K562 (cell line): ENCODE results near the gene HNRNPU. TPM values are rescaled to one million over a fixed set of nuclear protein-coding genes. Genes with fewer than 3 reads are reported as not detected.

Experiments used
- EWSR1 ChIP-seq: fragments of 450-650 bp; IDR thresholded peaks from 2 replicates; pipeline ENCODE4 v1.6.1; 2018; ENCODE audit warnings: borderline replicate concordance, mild to moderate bottlenecking, low read depth, moderate library complexity; ENCODE audit not compliant: partially characterized antibody
- IFI16 ChIP-seq: fragments of 250-450 bp; sonication (Bioruptor Pico); IDR thresholded peaks from 2 replicates; pipeline ENCODE4 v2.1.2; 2022; ENCODE audit warnings: mild to moderate bottlenecking, inconsistent platforms
- POLR2B ChIP-seq: fragments of 450-650 bp; IDR thresholded peaks from 2 replicates; pipeline ENCODE4 v1.6.1; 2018; ENCODE audit warnings: low read depth; ENCODE audit not compliant: partially characterized antibody
- SAFB2 ChIP-seq: fragments of 200-400 bp; formaldehyde crosslinking; IDR thresholded peaks from 2 replicates; pipeline ENCODE4 v1.6.1; 2018; ENCODE audit warnings: borderline replicate concordance, low read length, low read depth, moderate library complexity; ENCODE audit not compliant: severe bottlenecking
- SUPT5H ChIP-seq: fragments of 450-650 bp; IDR thresholded peaks from 2 replicates; pipeline ENCODE4 v1.6.1; 2016
- polyA plus RNA-seq, 8 experiments: library from polyadenylated mRNA; depleted of rRNA in 4 of 8; stranded (reverse) in 5 of 8; unstranded in 3 of 8; fragments of >200 nt; fragmentation: Nextera tagmentation in 2 of 8; fragmentation: Illumina TruSeq in 1 of 8; extraction: Ambion mirVana in 2 of 8; extraction: Trizol in 1 of 8; gene quantifications; 2 replicates each; pipeline versions ENCODE4 v1.2.1 to v1.2.3, GENCODE V29; 2011 to 2014; ENCODE audit warnings: inconsistent platforms in 1 of 8, missing spikeins in 1 of 8
- total RNA-seq, 7 experiments: library from RNA; depleted of rRNA in 6 of 7; stranded (reverse); fragments of >200 nt in 6 of 7; fragmentation: Illumina TruSeq in 2 of 7; extraction: Trizol in 2 of 7; gene quantifications; 2 replicates each; pipeline versions ENCODE4 v1.2.1 to v1.2.3, GENCODE V29; 2011 to 2021; ENCODE audit warnings: low replicate concordance in 1 of 7
- TF ChIP-seq, protein P1 (sequence below): sonication (generic); formaldehyde crosslinking; IDR thresholded peaks from 2 replicates; pipeline ENCODE4 v1.8.0; 2022; ENCODE audit warnings: mild to moderate bottlenecking, missing genetic modification reagents
- TF ChIP-seq, protein P2 (sequence below), 2 experiments: fragments of 450-650 bp; formaldehyde crosslinking in 1 of 2; IDR thresholded peaks; 2 replicates each; pipeline versions ENCODE4 v1.4.0 to v1.6.1; 2014 to 2020; ENCODE audit warnings: mild to moderate bottlenecking in 2 of 2, borderline replicate concordance in 1 of 2, low read depth in 1 of 2

The HNRNPU gene
- total and polyA plus RNA-seq, 9 of the 15 experiments (the other 6 are each of a cell fraction or from before 2014, with no cell fraction given), result 159 to 777 (median 577) TPM

DNA sequence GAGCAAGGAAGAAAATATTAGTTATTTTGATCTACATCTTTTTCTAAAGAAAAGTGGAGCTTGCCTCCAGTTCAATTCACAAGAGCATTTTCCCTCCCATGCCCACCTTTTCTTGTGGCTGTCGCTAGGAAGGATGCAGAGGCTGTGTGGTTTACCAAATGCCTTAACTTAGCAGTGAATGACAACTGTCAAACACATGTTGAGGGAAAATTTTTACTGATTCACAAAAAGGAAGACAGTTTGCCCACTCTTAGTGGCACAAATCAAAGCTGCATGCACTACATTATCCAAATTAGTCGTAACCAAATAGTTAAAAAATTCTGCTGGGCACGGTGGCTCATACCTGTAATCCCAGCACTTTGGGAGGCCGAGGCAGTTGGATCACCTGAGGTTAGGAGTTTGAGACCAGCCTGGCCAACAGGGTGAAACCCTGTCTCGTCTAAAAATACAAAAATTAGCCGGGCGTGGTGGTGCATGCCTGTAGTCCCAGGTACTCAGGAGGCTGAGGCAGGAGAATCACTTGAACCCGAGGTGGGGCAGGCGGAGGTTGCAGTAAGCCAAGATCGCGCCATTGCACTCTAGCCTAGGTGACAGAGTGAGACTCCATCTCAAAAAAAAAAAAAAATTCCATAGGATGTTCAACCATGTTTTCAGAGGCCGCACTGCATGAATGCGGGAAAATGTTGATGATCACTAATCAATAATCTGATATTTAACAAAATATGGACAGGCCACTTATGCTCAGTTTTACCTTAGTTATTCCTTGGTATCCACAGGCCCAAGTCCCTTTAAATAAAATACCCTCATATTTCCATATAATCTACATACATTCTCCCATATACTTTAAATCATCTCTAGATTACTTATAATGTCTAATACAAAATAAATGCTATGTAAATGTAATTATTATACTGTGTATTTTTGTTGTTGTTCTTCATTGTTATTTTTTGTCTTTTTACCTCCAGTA is 19.9 kb downstream of the HNRNPU start (continued):
- TF ChIP-seq, protein P1, sequence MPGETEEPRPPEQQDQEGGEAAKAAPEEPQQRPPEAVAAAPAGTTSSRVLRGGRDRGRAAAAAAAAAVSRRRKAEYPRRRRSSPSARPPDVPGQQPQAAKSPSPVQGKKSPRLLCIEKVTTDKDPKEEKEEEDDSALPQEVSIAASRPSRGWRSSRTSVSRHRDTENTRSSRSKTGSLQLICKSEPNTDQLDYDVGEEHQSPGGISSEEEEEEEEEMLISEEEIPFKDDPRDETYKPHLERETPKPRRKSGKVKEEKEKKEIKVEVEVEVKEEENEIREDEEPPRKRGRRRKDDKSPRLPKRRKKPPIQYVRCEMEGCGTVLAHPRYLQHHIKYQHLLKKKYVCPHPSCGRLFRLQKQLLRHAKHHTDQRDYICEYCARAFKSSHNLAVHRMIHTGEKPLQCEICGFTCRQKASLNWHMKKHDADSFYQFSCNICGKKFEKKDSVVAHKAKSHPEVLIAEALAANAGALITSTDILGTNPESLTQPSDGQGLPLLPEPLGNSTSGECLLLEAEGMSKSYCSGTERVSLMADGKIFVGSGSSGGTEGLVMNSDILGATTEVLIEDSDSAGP, result no peak
- TF ChIP-seq IFI16, result no peak
- TF ChIP-seq, protein P2, sequence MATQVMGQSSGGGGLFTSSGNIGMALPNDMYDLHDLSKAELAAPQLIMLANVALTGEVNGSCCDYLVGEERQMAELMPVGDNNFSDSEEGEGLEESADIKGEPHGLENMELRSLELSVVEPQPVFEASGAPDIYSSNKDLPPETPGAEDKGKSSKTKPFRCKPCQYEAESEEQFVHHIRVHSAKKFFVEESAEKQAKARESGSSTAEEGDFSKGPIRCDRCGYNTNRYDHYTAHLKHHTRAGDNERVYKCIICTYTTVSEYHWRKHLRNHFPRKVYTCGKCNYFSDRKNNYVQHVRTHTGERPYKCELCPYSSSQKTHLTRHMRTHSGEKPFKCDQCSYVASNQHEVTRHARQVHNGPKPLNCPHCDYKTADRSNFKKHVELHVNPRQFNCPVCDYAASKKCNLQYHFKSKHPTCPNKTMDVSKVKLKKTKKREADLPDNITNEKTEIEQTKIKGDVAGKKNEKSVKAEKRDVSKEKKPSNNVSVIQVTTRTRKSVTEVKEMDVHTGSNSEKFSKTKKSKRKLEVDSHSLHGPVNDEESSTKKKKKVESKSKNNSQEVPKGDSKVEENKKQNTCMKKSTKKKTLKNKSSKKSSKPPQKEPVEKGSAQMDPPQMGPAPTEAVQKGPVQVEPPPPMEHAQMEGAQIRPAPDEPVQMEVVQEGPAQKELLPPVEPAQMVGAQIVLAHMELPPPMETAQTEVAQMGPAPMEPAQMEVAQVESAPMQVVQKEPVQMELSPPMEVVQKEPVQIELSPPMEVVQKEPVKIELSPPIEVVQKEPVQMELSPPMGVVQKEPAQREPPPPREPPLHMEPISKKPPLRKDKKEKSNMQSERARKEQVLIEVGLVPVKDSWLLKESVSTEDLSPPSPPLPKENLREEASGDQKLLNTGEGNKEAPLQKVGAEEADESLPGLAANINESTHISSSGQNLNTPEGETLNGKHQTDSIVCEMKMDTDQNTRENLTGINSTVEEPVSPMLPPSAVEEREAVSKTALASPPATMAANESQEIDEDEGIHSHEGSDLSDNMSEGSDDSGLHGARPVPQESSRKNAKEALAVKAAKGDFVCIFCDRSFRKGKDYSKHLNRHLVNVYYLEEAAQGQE (IDR thresholded peaks at IDR 0.05; ENCODE audit: borderline replicate concordance), result no peak
- TF ChIP-seq, protein P2 (CRISPR knock-in tag; IDR thresholded peaks at IDR 0.05; ENCODE audit: low read depth), result no peak
- TF ChIP-seq SUPT5H, result peak; percentile 71
- TF ChIP-seq EWSR1, result peak; percentile 15
- TF ChIP-seq POLR2B, result peak; percentile 69
- no peak for TF ChIP-seq SAFB2
- TF ChIP-seq, all 486 proteins: peak for 11
